ENCODE results near the gene DIPK1B.
A peak's percentile ranks its signal among the peaks of the same experiment; 100 is the strongest.

The DIPK1B gene

GRCh38 chr9:136759436-136760325 is 47.3 kb downstream of the DIPK1B start:
- no peak for DNase-seq (ENCODE audit: low spot score)
- TF ChIP-seq CTCF (IDR thresholded peaks at IDR 0.05; ENCODE audit: extremely low read depth, missing control alignments): no peak

- no peak for DNase-seq (ENCODE audit: low spot score)
- TF ChIP-seq CTCF (IDR thresholded peaks at IDR 0.05; ENCODE audit: extremely low read depth, missing control alignments): no peak
These were observed 48.1 kb downstream of the DIPK1B start for GRCh38 chr9:136760424-136760823.

DNA sequence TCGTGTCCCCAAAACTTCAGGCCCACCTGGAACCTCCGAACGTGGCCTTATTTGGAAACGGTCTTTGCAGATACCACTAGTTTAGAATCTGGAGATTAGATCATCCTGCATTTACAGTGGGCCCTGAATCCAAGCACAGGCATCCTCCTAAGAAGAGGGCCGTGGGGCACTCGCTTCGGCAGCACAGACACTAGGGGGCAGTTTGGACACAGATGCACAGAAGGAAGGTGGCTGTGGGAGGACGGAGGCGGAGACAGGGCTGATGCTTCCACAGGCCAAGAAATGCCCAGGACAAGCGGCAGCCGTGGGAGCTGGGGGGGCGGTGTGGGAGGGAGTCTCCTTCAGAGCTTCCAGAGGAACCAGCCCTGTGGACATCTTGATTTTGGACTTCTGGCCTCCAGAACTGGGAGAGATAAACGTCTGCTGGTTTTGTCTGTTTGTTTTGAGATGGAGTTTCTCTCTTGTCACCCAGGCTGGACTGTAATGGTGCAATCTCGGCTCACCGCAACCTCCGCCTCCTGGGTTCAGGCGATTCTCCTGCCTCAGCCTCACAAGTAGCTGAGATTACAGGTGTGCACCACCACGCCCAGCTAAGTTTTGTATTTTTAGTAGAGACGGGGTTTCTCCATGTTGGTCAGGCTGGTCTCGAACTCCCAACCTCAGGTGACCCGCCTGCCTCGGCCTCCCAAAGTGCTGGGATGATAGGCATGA is 48.6 kb downstream of the DIPK1B start:
- TF ChIP-seq CTCF (IDR thresholded peaks at IDR 0.05; ENCODE audit: extremely low read depth, missing control alignments): peak; percentile 64

DNA sequence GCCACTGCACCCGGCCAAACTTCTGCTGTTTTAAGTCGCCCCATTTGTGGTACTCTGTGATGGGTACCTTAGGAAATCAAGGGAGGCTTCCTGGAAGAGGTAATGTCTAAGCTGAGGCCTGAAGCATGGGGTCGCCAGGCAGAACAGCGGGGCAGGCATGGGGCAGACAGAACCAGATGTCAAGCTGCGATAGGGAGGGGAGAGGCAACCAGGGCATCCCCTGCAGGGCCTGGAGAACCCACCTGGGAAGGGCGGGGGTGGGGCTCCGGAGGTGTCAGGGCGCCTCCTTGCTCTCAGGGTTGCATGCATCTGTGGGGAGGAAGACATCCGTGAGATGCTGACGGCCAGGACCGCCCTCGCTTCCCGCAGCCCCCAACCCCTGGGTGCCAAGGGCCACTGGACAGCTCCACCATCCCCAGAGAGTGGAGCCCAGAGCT is 49.2 kb downstream of the DIPK1B start:
- DNase-seq (ENCODE audit: low spot score): no peak
- TF ChIP-seq CTCF (IDR thresholded peaks at IDR 0.05; ENCODE audit: extremely low read depth, missing control alignments): no peak

More for the DNA sequence above, 48.6 kb downstream of the DIPK1B start:
- DNase-seq (ENCODE audit: low spot score): peak; percentile 64

- no peak for TF ChIP-seq CTCF (IDR thresholded peaks at IDR 0.05; ENCODE audit: extremely low read depth, missing control alignments)
- DNase-seq (ENCODE audit: low spot score): peak; percentile 6
These were observed 49.9 kb downstream of the DIPK1B start for GRCh38 chr9:136762221-136762691.

GRCh38 chr9:136762915-136763648 is 50.7 kb downstream of the DIPK1B start:
- TF ChIP-seq CTCF (IDR thresholded peaks at IDR 0.05; ENCODE audit: extremely low read depth, missing control alignments): no peak
- DNase-seq (ENCODE audit: low spot score): peak; percentile 81
